ENCODE measurements around the gene DCN.

The DCN gene

GRCh38 chr12:91138337-91138920 is 44.2 kb downstream of the DCN start:
- TF ChIP-seq SIN3A (IDR thresholded peaks at IDR 0.05; ENCODE audit: borderline replicate concordance, insufficient read depth, low read length) (no peak), FOXP2 (optimal IDR thresholded peaks at IDR 0.05; ENCODE audit: borderline replicate concordance, extremely low read depth, extremely low read length, insufficient read depth) (no peak), REST (IDR thresholded peaks at IDR 0.05; ENCODE audit: insufficient read depth in 1 of 2, low read depth in 2 of 2, low read length in 2 of 2) (no peak), POLR2AphosphoS5 (IDR thresholded peaks at IDR 0.05; ENCODE audit: low read depth, low read length) (no peak), TAF1 (IDR thresholded peaks at IDR 0.05; ENCODE audit: borderline replicate concordance, insufficient read depth, low read length) (no peak)

- TF ChIP-seq REST (IDR thresholded peaks at IDR 0.05; ENCODE audit: insufficient read depth in 1 of 2, low read depth in 2 of 2, low read length in 2 of 2): no peak
- TF ChIP-seq POLR2AphosphoS5 (IDR thresholded peaks at IDR 0.05; ENCODE audit: low read depth, low read length): no peak
- no peak for TF ChIP-seq SIN3A (IDR thresholded peaks at IDR 0.05; ENCODE audit: borderline replicate concordance, insufficient read depth, low read length)
Measured at GRCh38 chr12:91133871-91134270, 48.7 kb downstream of the DCN start.

DNA sequence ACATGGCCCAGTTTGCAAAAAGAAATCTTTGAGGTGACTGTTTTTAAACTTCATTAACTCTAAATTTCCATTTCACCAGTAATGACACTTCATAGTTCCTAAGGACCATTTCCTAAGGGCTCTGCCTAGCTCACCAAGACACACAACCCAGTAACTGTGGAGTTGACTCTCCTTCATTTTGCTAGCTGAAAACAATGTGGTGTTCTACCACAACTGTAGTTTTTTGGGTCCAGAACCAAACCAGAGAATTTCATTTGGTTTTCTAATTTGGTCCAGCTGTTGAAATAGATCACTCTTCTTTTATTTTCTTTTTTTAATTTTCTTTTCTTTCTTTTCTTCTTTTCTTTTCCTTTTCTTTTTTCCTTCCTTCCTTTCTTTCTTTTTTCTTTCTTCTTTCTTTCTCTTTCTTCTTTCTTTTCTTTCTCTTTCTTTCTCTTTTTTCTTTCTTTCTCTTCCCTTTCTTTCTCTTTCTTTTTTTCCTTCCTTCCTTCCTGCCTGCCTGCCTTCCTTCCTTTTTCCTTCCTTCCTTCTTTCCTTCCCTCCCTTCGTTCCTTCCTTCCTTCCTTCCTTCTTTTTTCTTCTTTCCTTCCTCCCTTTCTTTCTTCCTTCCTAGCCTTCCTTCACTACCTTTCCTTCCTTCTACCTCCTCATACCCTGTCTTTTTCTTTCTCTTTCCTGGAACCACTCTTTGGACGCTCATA is 52.8 kb downstream of the DCN start:
- TF ChIP-seq SIN3A (IDR thresholded peaks at IDR 0.05; ENCODE audit: borderline replicate concordance, insufficient read depth, low read length) (no peak), POLR2AphosphoS5 (IDR thresholded peaks at IDR 0.05; ENCODE audit: low read depth, low read length) (no peak), TAF1 (IDR thresholded peaks at IDR 0.05; ENCODE audit: borderline replicate concordance, insufficient read depth, low read length) (no peak), REST (IDR thresholded peaks at IDR 0.05; ENCODE audit: insufficient read depth in 1 of 2, low read depth in 2 of 2, low read length in 2 of 2) (no peak), FOXP2 (optimal IDR thresholded peaks at IDR 0.05; ENCODE audit: borderline replicate concordance, extremely low read depth, extremely low read length, insufficient read depth) (no peak)

DNA sequence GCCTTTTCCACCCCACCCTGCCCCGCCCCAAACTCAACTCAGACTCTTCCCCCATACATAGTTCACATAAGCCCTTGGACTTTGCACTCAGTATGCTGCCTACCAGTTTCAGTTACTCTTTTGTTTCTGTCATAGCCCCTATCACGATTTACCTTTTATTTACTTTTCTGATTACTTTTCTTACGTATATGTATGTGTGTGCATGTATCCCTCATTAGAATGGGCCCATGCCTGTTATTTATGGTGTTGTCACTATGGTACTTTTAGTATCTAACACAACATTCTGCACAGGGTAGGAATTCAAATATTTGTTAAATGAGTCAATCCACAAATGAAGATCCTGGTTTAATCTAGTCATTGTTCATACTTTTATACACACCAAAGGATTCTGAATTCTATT is 54.9 kb downstream of the DCN start:
- TF ChIP-seq REST (IDR thresholded peaks at IDR 0.05; ENCODE audit: insufficient read depth in 1 of 2, low read depth in 2 of 2, low read length in 2 of 2) (no peak), TAF1 (IDR thresholded peaks at IDR 0.05; ENCODE audit: borderline replicate concordance, insufficient read depth, low read length) (no peak), POLR2AphosphoS5 (IDR thresholded peaks at IDR 0.05; ENCODE audit: low read depth, low read length) (no peak), SIN3A (IDR thresholded peaks at IDR 0.05; ENCODE audit: borderline replicate concordance, insufficient read depth, low read length) (no peak), FOXP2 (optimal IDR thresholded peaks at IDR 0.05; ENCODE audit: borderline replicate concordance, extremely low read depth, extremely low read length, insufficient read depth) (no peak)
